NOMO-1 treated with DMSO at 0.1 percent for 48 hours (cell line): Measurements from ENCODE around the gene SCARB1.

Experiments
- DNase-seq: peaks from one replicate; lab custom pipeline; 2025; ENCODE audit not compliant: unreplicated experiment; lab: John Stamatoyannopoulos, UW

Gene SCARB1

GRCh38 chr12:124822218-124822617 lies 41.4 kb downstream of the SCARB1 start:
- DNase-seq: no peak

- DNase-seq: no peak
These were observed 42.1 kb downstream of the SCARB1 start for GRCh38 chr12:124821252-124822200.

- DNase-seq: no peak
These were observed 43.5 kb downstream of the SCARB1 start for GRCh38 chr12:124820199-124820598.

- DNase-seq: no peak
These were observed 44.1 kb downstream of the SCARB1 start for GRCh38 chr12:124819525-124819924.

- DNase-seq: no peak
These were observed 44.6 kb downstream of the SCARB1 start for GRCh38 chr12:124819080-124819479.

GRCh38 chr12:124817076-124818000 lies 46.3 kb downstream of the SCARB1 start:
- DNase-seq: no peak

- DNase-seq: no peak
These were observed 47.3 kb downstream of the SCARB1 start for GRCh38 chr12:124816295-124816854.

GRCh38 chr12:124814741-124815613 lies 48.7 kb downstream of the SCARB1 start:
- DNase-seq: peak; percentile 68

GRCh38 chr12:124813782-124814181 lies 49.9 kb downstream of the SCARB1 start:
- no peak for DNase-seq

GRCh38 chr12:124812979-124813378 lies 50.7 kb downstream of the SCARB1 start:
- no peak for DNase-seq

GRCh38 chr12:124812356-124812755 lies 51.3 kb downstream of the SCARB1 start:
- no peak for DNase-seq

GRCh38 chr12:124811633-124812032 lies 52.0 kb downstream of the SCARB1 start:
- no peak for DNase-seq

GRCh38 chr12:124809878-124810277 lies 53.8 kb downstream of the SCARB1 start:
- no peak for DNase-seq

GRCh38 chr12:124809391-124809790 lies 54.3 kb downstream of the SCARB1 start:
- no peak for DNase-seq

GRCh38 chr12:124808272-124808671 lies 55.4 kb downstream of the SCARB1 start:
- no peak for DNase-seq

GRCh38 chr12:124805876-124806668 lies 57.6 kb downstream of the SCARB1 start:
- DNase-seq: no peak

GRCh38 chr12:124805050-124805449 lies 58.6 kb downstream of the SCARB1 start:
- DNase-seq: no peak

GRCh38 chr12:124804011-124804621 lies 59.5 kb downstream of the SCARB1 start:
- no peak for DNase-seq

GRCh38 chr12:124802361-124802760 lies 61.3 kb downstream of the SCARB1 start:
- no peak for DNase-seq
